GM23248 (cell line): ENCODE data around the gene FAM162A.

ENCODE experiments used
- EZH2 ChIP-seq: fragments of 200-600 bp; sonication (generic); IDR thresholded peaks from 2 replicates; pipeline ENCODE4 v1.6.1; 2018; ENCODE audit warnings: antibody characterized with exemption, mild to moderate bottlenecking; ENCODE audit not compliant: insufficient read depth, poor library complexity, severe bottlenecking
- EZH2phosphoT487 ChIP-seq: fragments of 200-600 bp; sonication (generic); IDR thresholded peaks from 2 replicates; pipeline ENCODE4 v1.6.1; 2018; ENCODE audit warnings: antibody characterized with exemption, moderate library complexity, mild to moderate bottlenecking, low read depth; ENCODE audit not compliant: insufficient read depth

DNA sequence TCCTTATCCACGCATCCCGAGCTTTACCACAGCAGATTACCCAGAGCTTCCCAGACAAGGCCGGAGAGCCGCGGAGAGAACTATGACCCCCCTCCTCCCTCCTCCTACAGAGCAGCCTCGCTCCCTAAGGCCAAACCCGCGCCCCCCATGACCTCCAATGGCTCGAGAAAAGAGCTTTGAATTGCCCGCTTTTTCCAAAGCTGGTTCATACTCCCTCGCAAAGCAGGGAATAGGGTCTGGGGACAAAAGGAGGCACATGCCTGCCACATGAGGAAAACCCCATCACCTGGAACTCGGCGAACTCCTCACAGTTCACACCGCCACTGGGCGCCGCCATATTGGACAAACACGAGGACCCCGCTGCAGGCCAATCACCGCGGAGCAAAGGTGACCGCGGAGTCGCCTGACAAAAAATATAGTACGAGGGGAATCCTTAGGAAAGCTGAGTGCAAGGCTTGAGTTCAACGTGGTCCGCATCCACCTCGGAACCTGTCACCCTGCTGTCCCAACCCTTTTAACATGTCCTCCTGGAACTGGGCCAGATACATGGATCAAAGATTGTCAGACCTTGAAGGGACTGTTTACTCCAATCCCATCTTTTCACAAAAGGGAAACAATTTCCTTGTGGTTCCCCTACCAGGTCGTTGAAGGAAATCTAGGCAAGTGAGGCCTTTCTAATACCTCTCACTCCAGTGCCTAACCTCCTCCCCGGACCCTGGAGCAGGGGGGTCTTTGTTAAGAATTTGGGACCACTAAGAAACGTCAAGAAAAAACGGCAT lies 905 bp upstream of the FAM162A start, which contains the start of gene MIX23:
- TF ChIP-seq EZH2 (no peak), EZH2phosphoT487 (no peak)
